HL-60 (cell line): ENCODE results near the gene AMMECR1.

Source experiments
- GABPA ChIP-seq: IDR thresholded peaks from 2 replicates; pipeline ENCODE4 v1.6.1; 2012; ENCODE audit warnings: low read depth
- POLR2AphosphoS5 ChIP-seq: IDR thresholded peaks from 2 replicates; pipeline ENCODE4 v1.6.1; 2012; ENCODE audit warnings: low read depth
- REST ChIP-seq: IDR thresholded peaks from 2 replicates; pipeline ENCODE4 v1.6.1; 2012; ENCODE audit warnings: low read depth; ENCODE audit not compliant: insufficient replicate concordance
- SPI1 ChIP-seq: IDR thresholded peaks from 2 replicates; pipeline ENCODE4 v1.6.1; 2012; ENCODE audit warnings: low read depth, mild to moderate bottlenecking, borderline replicate concordance
- TF ChIP-seq, protein P1 (sequence below): IDR thresholded peaks from one replicate; pipeline ENCODE4 v1.5.1; 2011; ENCODE audit warnings: low read length, control low read depth, inconsistent platforms; ENCODE audit not compliant: insufficient read depth

GRCh38 chrX:110146521-110146920 lies 171.4 kb downstream of the AMMECR1 start:
- TF ChIP-seq, protein P1, sequence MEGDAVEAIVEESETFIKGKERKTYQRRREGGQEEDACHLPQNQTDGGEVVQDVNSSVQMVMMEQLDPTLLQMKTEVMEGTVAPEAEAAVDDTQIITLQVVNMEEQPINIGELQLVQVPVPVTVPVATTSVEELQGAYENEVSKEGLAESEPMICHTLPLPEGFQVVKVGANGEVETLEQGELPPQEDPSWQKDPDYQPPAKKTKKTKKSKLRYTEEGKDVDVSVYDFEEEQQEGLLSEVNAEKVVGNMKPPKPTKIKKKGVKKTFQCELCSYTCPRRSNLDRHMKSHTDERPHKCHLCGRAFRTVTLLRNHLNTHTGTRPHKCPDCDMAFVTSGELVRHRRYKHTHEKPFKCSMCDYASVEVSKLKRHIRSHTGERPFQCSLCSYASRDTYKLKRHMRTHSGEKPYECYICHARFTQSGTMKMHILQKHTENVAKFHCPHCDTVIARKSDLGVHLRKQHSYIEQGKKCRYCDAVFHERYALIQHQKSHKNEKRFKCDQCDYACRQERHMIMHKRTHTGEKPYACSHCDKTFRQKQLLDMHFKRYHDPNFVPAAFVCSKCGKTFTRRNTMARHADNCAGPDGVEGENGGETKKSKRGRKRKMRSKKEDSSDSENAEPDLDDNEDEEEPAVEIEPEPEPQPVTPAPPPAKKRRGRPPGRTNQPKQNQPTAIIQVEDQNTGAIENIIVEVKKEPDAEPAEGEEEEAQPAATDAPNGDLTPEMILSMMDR, result no peak
- TF ChIP-seq REST, result no peak
- TF ChIP-seq POLR2AphosphoS5, result no peak
- no peak for TF ChIP-seq GABPA
- no peak for TF ChIP-seq SPI1
